ENCODE results near the gene RANBP10.

RANBP10 gene

GRCh38 chr16:67677712-67678111, 128.6 kb downstream of the RANBP10 start:
- no peaks in the 10 kb centered on the region for H4K20me1 ChIP-seq (ENCODE audit: insufficient read depth, low read length, poor library complexity, severe bottlenecking)
- no peak for TF ChIP-seq EZH2phosphoT487 (IDR thresholded peaks at IDR 0.05; ENCODE audit: borderline replicate concordance)
- TF ChIP-seq CTCF (conservative IDR thresholded peaks at IDR 0.05; ENCODE audit: low read length), result no peak
- H3K9ac ChIP-seq (ENCODE audit: low read depth, low read length, poor library complexity, severe bottlenecking), result no peak overlapping the region
- H3K79me2 ChIP-seq (ENCODE audit: insufficient read depth, low read length), result no peaks in the 10 kb centered on the region
- H3K36me3 ChIP-seq (ENCODE audit: insufficient read depth, low read length), result peaks cover 10% of the 10 kb centered on the region; the same call in 1 of the 2 replicates
- H3K27me3 ChIP-seq (ENCODE audit: insufficient read depth, low read length, poor library complexity, severe bottlenecking), result no peaks in the 10 kb centered on the region
- no peak overlapping the region for H3K4me2 ChIP-seq (ENCODE audit: low read depth, low read length, poor library complexity, severe bottlenecking)
- no peaks in the 10 kb centered on the region for H3K9me2 ChIP-seq (replicated peaks; ENCODE audit: low read depth, low read length)
- no peaks in the 10 kb centered on the region for H3K4me1 ChIP-seq (ENCODE audit: insufficient read depth, low read length, poor library complexity, severe bottlenecking)
- no peak overlapping the region for H3K4me3 ChIP-seq (ENCODE audit: low read length, poor library complexity, severe bottlenecking)
- no peak overlapping the region for H2AFZ ChIP-seq (ENCODE audit: low read length)
- H3K9me3 ChIP-seq (ENCODE audit: insufficient read depth, low read depth, low read length), result no peaks in the 10 kb centered on the region
- H3F3A ChIP-seq (ENCODE audit: low read depth), result no peaks in the 10 kb centered on the region

GRCh38 chr16:67676939-67677338, 129.4 kb downstream of the RANBP10 start:
- no peak overlapping the region for H3K9ac ChIP-seq (ENCODE audit: low read depth, low read length, poor library complexity, severe bottlenecking)
- no peaks in the 10 kb centered on the region for H4K20me1 ChIP-seq (ENCODE audit: insufficient read depth, low read length, poor library complexity, severe bottlenecking)
- H3K4me1 ChIP-seq (ENCODE audit: insufficient read depth, low read length, poor library complexity, severe bottlenecking), result no peaks in the 10 kb centered on the region
- H3K79me2 ChIP-seq (ENCODE audit: insufficient read depth, low read length), result no peaks in the 10 kb centered on the region
- H3K9me3 ChIP-seq (ENCODE audit: insufficient read depth, low read depth, low read length), result no peaks in the 10 kb centered on the region
- TF ChIP-seq CTCF (conservative IDR thresholded peaks at IDR 0.05; ENCODE audit: low read length) (no peak), EZH2phosphoT487 (IDR thresholded peaks at IDR 0.05; ENCODE audit: borderline replicate concordance) (no peak)
- H3K4me2 ChIP-seq (ENCODE audit: low read depth, low read length, poor library complexity, severe bottlenecking), result no peak overlapping the region
- H3F3A ChIP-seq (ENCODE audit: low read depth), result no peaks in the 10 kb centered on the region
- no peak overlapping the region for H3K4me3 ChIP-seq (ENCODE audit: low read length, poor library complexity, severe bottlenecking)
- no peaks in the 10 kb centered on the region for H3K27me3 ChIP-seq (ENCODE audit: insufficient read depth, low read length, poor library complexity, severe bottlenecking)
- no peaks in the 10 kb centered on the region for H3K9me2 ChIP-seq (replicated peaks; ENCODE audit: low read depth, low read length)
- no peak overlapping the region for H2AFZ ChIP-seq (ENCODE audit: low read length)
- peaks cover 4% of the 10 kb centered on the region; the same call in 1 of the 2 replicates for H3K36me3 ChIP-seq (ENCODE audit: insufficient read depth, low read length)

GRCh38 chr16:67676516-67676915, 129.8 kb downstream of the RANBP10 start:
- no peak overlapping the region for H3K4me3 ChIP-seq (ENCODE audit: low read length, poor library complexity, severe bottlenecking)
- H3K4me2 ChIP-seq (ENCODE audit: low read depth, low read length, poor library complexity, severe bottlenecking), result no peak overlapping the region
- H3K27me3 ChIP-seq (ENCODE audit: insufficient read depth, low read length, poor library complexity, severe bottlenecking), result no peaks in the 10 kb centered on the region
- H3K79me2 ChIP-seq (ENCODE audit: insufficient read depth, low read length), result no peaks in the 10 kb centered on the region
- H3K4me1 ChIP-seq (ENCODE audit: insufficient read depth, low read length, poor library complexity, severe bottlenecking), result no peaks in the 10 kb centered on the region
- H3K9me3 ChIP-seq (ENCODE audit: insufficient read depth, low read depth, low read length), result no peaks in the 10 kb centered on the region
- peaks cover 4% of the 10 kb centered on the region; the same call in 1 of the 2 replicates for H3K36me3 ChIP-seq (ENCODE audit: insufficient read depth, low read length)
- no peak overlapping the region for H2AFZ ChIP-seq (ENCODE audit: low read length)
- TF ChIP-seq CTCF (conservative IDR thresholded peaks at IDR 0.05; ENCODE audit: low read length) (no peak), EZH2phosphoT487 (IDR thresholded peaks at IDR 0.05; ENCODE audit: borderline replicate concordance) (no peak)
- no peak overlapping the region for H3K9ac ChIP-seq (ENCODE audit: low read depth, low read length, poor library complexity, severe bottlenecking)
- no peaks in the 10 kb centered on the region for H3F3A ChIP-seq (ENCODE audit: low read depth)
- no peaks in the 10 kb centered on the region for H4K20me1 ChIP-seq (ENCODE audit: insufficient read depth, low read length, poor library complexity, severe bottlenecking)
- H3K9me2 ChIP-seq (replicated peaks; ENCODE audit: low read depth, low read length), result no peaks in the 10 kb centered on the region

Data from Loucy (cell line).